Breast epithelium (tissue), 4 donors: Measurements from ENCODE around the gene CACNA1I. TPM values are rescaled to one million over a fixed set of nuclear protein-coding genes. Genes with fewer than 3 reads are reported as not detected.

ENCODE experiments used
- DNase-seq, 2 donors: peaks; one replicate each; pipeline ENCODE4 v3.0.0-alpha.2; 2019; ENCODE audit warnings: low spot score in 2 of 2
- H3K27ac ChIP-seq, 2 donors: fragments of 200-600 bp; sonication (generic) in 1 of 2; one replicate each; pipeline ENCODE4 v1.5.1; 2016 to 2019; ENCODE audit warnings: mild to moderate bottlenecking in 1 of 2
- H3K27me3 ChIP-seq, 2 donors: fragments of 200-600 bp; sonication (generic) in 1 of 2; one replicate each; pipeline versions ENCODE4 v1.5.1 to v1.6.0; 2017 to 2019; ENCODE audit warnings: control low read depth in 1 of 2, mild to moderate bottlenecking in 1 of 2
- H3K36me3 ChIP-seq: fragments of 200-600 bp; one replicate; pipeline ENCODE4 v1.5.1; 2019
- H3K4me1 ChIP-seq, 2 donors: fragments of 200-600 bp; sonication (generic); one replicate each; pipeline ENCODE4 v1.5.1; 2016 to 2019; ENCODE audit warnings: control low read depth in 1 of 2
- H3K4me3 ChIP-seq, 3 donors: fragments of 200-600 bp; sonication (generic); 1 replicate in 2 of 3; 2 replicates in 1 of 3; pipeline ENCODE4 v1.5.1; 2016 to 2019; ENCODE audit warnings: mild to moderate bottlenecking in 3 of 3, moderate library complexity in 2 of 3
- H3K9me3 ChIP-seq, 2 donors: fragments of 200-600 bp; sonication (generic) in 1 of 2; one replicate each; pipeline ENCODE4 v1.5.1; 2016 to 2019; ENCODE audit warnings: control low read depth in 1 of 2
- POLR2A ChIP-seq: fragments of 450-650 bp; IDR thresholded peaks from one replicate; pipeline ENCODE4 v1.6.1; 2016; ENCODE audit warnings: antibody characterized with exemption, mild to moderate bottlenecking, moderate library complexity
- POLR2AphosphoS5 ChIP-seq, 3 donors: sonication (generic); formaldehyde crosslinking; IDR thresholded peaks; one replicate each; pipeline ENCODE4 v1.6.1; 2017; ENCODE audit warnings: antibody characterized with exemption in 3 of 3
- intact Hi-C: fragments of 100-400 bp; cut with DNase I; formaldehyde crosslinking; loops from one replicate; pipeline ENCODE4 v1.15.1; 2023; ENCODE audit warnings: low total_unique reads
- total RNA-seq, 3 donors: library from RNA; depleted of rRNA; stranded (reverse); fragments of >200 nt; gene quantifications; one replicate each; pipeline ENCODE4 v1.1.0, GENCODE V29; 2016
- TF ChIP-seq, protein P1 (sequence below), 3 donors: fragments of 450-650 bp; IDR thresholded peaks; one replicate each; pipeline ENCODE4 v1.5.1; 2016 to 2017; ENCODE audit warnings: antibody characterized with exemption in 3 of 3, mild to moderate bottlenecking in 3 of 3, moderate library complexity in 3 of 3

The CACNA1I gene
- total RNA-seq, 3 donors from 2014 or later = 0.32 to 0.44 (median 0.33) TPM

DNA sequence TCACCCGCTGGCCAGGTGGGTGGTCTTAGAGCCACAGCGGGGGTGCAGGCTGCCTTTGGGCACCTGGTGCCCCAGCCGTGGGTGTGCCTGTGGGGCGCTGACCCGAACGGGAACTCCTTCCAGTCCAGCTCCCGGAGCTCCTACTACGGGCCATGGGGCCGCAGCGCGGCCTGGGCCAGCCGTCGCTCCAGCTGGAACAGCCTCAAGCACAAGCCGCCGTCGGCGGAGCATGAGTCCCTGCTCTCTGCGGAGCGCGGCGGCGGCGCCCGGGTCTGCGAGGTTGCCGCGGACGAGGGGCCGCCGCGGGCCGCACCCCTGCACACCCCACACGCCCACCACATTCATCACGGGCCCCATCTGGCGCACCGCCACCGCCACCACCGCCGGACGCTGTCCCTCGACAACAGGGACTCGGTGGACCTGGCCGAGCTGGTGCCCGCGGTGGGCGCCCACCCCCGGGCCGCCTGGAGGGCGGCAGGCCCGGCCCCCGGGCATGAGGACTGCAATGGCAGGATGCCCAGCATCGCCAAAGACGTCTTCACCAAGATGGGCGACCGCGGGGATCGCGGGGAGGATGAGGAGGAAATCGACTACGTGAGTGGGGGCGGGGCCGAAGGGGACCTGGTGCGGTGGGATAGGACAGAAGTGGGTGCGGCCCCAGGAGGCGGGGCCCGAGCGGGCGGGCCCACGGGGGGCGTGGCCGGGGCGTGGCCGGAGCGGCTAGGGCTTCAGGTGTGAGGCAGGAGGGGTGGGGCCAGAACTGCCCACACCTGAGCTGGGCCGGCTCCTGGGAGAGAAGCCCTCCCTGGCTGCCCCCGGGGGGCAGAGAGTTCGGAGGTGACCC is 91.5 kb downstream of the CACNA1I start:
- Histone ChIP-seq H3K36me3 (no peaks in the 10 kb centered on the region), H3K27me3 (peaks cover 8 to 59% of the 10 kb centered on the region in 2 donors), H3K4me3 (peak overlapping the region in 2 of 3 donors; percentile 46 to 61), H3K27ac (no peak overlapping the region), H3K4me1 (no peaks in the 10 kb centered on the region), H3K9me3 (no peaks in the 10 kb centered on the region)
- TF ChIP-seq POLR2A (no peak), POLR2AphosphoS5 (IDR thresholded peaks at IDR 0.05) (no peak)
- TF ChIP-seq, protein P1, sequence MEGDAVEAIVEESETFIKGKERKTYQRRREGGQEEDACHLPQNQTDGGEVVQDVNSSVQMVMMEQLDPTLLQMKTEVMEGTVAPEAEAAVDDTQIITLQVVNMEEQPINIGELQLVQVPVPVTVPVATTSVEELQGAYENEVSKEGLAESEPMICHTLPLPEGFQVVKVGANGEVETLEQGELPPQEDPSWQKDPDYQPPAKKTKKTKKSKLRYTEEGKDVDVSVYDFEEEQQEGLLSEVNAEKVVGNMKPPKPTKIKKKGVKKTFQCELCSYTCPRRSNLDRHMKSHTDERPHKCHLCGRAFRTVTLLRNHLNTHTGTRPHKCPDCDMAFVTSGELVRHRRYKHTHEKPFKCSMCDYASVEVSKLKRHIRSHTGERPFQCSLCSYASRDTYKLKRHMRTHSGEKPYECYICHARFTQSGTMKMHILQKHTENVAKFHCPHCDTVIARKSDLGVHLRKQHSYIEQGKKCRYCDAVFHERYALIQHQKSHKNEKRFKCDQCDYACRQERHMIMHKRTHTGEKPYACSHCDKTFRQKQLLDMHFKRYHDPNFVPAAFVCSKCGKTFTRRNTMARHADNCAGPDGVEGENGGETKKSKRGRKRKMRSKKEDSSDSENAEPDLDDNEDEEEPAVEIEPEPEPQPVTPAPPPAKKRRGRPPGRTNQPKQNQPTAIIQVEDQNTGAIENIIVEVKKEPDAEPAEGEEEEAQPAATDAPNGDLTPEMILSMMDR (IDR thresholded peaks at IDR 0.05) = no peak
- DNase-seq = peak in 1 of 2 donors; percentile 68
- intact Hi-C loops = no loop called here

DNA sequence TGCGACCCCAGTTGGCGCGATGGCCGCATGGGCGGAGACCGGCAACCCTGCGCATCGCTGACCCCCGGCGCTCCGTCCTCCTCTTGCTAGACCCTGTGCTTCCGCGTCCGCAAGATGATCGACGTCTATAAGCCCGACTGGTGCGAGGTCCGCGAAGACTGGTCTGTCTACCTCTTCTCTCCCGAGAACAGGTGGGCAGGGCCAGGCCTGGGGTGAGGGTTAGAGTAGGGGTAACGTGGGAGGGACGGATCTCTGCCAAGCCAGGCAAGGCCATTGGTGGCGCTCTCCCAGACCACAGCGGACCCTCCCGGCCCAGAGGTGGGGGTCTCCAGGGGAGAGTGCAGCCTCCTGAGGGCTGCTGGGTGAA is 92.1 kb downstream of the CACNA1I start:
- H3K27me3 ChIP-seq = peaks cover 8 to 53% of the 10 kb centered on the region in 2 donors
- H3K9me3 ChIP-seq = no peaks in the 10 kb centered on the region
- TF ChIP-seq POLR2AphosphoS5 (IDR thresholded peaks at IDR 0.05) (no peak), POLR2A (no peak)
- TF ChIP-seq, protein P1 (IDR thresholded peaks at IDR 0.05) = no peak
- no peaks in the 10 kb centered on the region for H3K36me3 ChIP-seq
- peak overlapping the region in 2 of 3 donors; percentile 46 to 61 for H3K4me3 ChIP-seq
- DNase-seq = no peak
- intact Hi-C loops = no loop called here
- H3K27ac ChIP-seq = no peak overlapping the region
- no peaks in the 10 kb centered on the region for H3K4me1 ChIP-seq

DNA sequence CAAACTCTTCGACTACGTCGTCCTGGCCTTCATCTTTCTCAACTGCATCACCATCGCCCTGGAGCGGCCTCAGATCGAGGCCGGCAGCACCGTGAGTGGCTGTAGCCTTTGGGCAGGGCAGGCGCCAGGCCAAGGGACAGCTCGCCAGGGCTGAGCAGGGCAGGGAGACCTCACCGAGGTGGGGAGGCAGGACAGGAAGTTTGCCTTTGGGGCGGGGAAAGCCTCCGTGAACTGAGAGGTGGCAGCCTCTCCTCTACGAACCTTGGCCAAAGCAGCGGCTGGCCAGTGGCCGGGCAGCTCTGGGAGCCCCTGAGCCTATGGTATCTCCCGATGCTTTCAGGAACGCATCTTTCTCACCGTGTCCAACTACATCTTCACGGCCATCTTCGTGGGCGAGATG is 93.2 kb downstream of the CACNA1I start:
- peak in 1 of 2 donors; percentile 22 for DNase-seq
- H3K36me3 ChIP-seq = no peaks in the 10 kb centered on the region
- no peak overlapping the region for H3K27ac ChIP-seq
- H3K4me1 ChIP-seq = no peaks in the 10 kb centered on the region
- peaks cover 4 to 7% of the 10 kb centered on the region in 2 donors for H3K9me3 ChIP-seq
- peak overlapping the region in 2 of 3 donors; percentile 21 to 48 for H3K4me3 ChIP-seq
- intact Hi-C loops = no loop called here
- TF ChIP-seq POLR2A (no peak), POLR2AphosphoS5 (IDR thresholded peaks at IDR 0.05) (no peak)
- TF ChIP-seq, protein P1 (IDR thresholded peaks at IDR 0.05) = no peak
- H3K27me3 ChIP-seq = peaks cover 8 to 53% of the 10 kb centered on the region in 2 donors

DNA sequence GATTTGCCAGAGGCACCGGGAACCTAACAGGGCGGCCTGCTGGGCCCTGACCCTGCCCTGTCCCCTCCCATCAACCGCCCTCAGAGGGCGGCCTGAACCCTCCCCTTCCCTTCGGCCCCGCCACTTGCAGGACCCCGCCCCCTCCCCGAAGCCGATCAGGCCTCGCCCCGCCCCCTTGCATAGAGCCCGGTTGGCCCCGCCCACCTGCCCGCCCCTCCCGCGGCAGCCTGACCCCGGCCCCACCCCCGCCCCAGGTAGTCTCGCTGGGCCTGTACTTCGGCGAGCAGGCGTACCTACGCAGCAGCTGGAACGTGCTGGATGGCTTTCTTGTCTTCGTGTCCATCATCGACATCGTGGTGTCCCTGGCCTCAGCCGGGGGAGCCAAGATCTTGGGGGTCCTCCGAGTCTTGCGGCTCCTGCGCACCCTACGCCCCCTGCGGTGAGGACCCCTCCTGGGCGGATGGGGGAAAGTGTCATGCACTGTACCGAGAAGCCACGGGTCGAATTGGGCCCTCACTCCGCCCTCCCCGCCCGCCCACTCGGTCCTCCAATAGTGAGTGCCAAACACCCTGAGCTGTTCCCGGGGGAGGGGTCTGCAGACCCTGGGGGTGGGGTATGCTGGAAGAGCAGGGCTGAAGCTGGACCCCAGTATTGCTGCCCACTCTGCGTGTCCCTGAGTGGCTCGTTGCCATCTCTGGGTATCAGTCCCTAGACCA is 94.1 kb downstream of the CACNA1I start:
- TF ChIP-seq, protein P1 (IDR thresholded peaks at IDR 0.05) = no peak
- TF ChIP-seq POLR2AphosphoS5 (IDR thresholded peaks at IDR 0.05) (no peak), POLR2A (no peak)
- intact Hi-C loops = no loop called here
- peak overlapping the region in 2 of 3 donors; percentile 21 to 48 for H3K4me3 ChIP-seq
- H3K4me1 ChIP-seq = no peaks in the 10 kb centered on the region
- H3K36me3 ChIP-seq = no peaks in the 10 kb centered on the region
- H3K9me3 ChIP-seq = peaks cover 4 to 7% of the 10 kb centered on the region in 2 donors
- H3K27me3 ChIP-seq = peaks cover 8 to 46% of the 10 kb centered on the region in 2 donors
- no peak overlapping the region for H3K27ac ChIP-seq
- DNase-seq = no peak

DNA sequence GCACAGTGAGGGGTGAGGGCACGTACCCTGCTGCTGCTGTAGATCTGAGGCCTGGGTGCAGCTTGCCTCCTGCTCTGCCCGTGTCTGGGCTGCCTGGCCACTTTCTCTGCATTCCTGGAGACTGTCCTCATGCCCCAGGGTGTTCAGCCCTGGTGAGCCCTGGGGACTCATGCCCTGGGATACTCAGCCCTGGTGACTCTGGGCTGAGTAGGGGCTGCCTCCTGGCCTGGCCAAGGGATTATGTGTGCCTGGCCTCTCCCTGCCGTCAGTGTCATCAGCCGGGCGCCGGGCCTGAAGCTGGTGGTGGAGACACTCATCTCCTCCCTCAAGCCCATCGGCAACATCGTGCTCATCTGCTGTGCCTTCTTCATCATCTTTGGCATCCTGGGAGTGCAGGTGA is 94.7 kb downstream of the CACNA1I start:
- H3K4me3 ChIP-seq = no peak overlapping the region
- intact Hi-C loops = no loop called here
- peaks cover 4 to 7% of the 10 kb centered on the region in 2 donors for H3K9me3 ChIP-seq
- H3K27ac ChIP-seq = no peak overlapping the region
- no peak for DNase-seq
- H3K4me1 ChIP-seq = no peaks in the 10 kb centered on the region
- no peaks in the 10 kb centered on the region for H3K36me3 ChIP-seq
- peaks cover 8 to 42% of the 10 kb centered on the region in 2 donors for H3K27me3 ChIP-seq
- TF ChIP-seq POLR2AphosphoS5 (IDR thresholded peaks at IDR 0.05) = no peak
- TF ChIP-seq, protein P1 (IDR thresholded peaks at IDR 0.05) = no peak
- no peak for TF ChIP-seq POLR2A
